Thyroid gland (tissue), 4 donors: ENCODE results near the gene FRRS1L.

Experiments
- CTCF ChIP-seq, 6 experiments: fragments of 200-600 bp in 3 of 6; fragments of 450-650 bp in 3 of 6; sonication (generic) in 3 of 6; IDR thresholded peaks; one replicate each; pipeline ENCODE4 v1.5.1; 2016 to 2019; ENCODE audit warnings: antibody characterized with exemption in 6 of 6, mild to moderate bottlenecking in 2 of 6, inconsistent platforms in 1 of 6, moderate library complexity in 1 of 6
- POLR2A ChIP-seq, 2 donors: fragments of 450-650 bp; IDR thresholded peaks; one replicate each; pipeline ENCODE4 v1.6.1; 2017; ENCODE audit warnings: antibody characterized with exemption in 2 of 2, mild to moderate bottlenecking in 2 of 2, moderate library complexity in 1 of 2

- no peak for TF ChIP-seq CTCF (IDR thresholded peaks at IDR 0.05)
- no peak for TF ChIP-seq POLR2A (IDR thresholded peaks at IDR 0.05)
Observed at GRCh38 chr9:109193974-109194556, 27.0 kb upstream of the FRRS1L start.
